ENCODE results near the gene KCTD12.

The KCTD12 gene

GRCh38 chr13:76872675-76873074, 13.5 kb downstream of the KCTD12 start:
- Histone ChIP-seq H3K4me3 (ENCODE audit: low read depth, low read length) (no peak overlapping the region), H3K79me2 (no peaks in the 10 kb centered on the region), H3K4me2 (ENCODE audit: low read length) (no peak overlapping the region), H3K4me1 (no peaks in the 10 kb centered on the region), H3K36me3 (ENCODE audit: control insufficient read depth, insufficient read depth, low read length) (no peaks in the 10 kb centered on the region), H3K27me3 (ENCODE audit: control insufficient read depth, insufficient read depth, low read length) (no peaks in the 10 kb centered on the region), H3K27ac (no peak overlapping the region), H3K9ac (no peak overlapping the region), H3K9me3 (ENCODE audit: control insufficient read depth, low read length) (no peaks in the 10 kb centered on the region), H2AFZ (no peak overlapping the region)
- no peak for TF ChIP-seq CTCF (IDR thresholded peaks at IDR 0.05)

- Histone ChIP-seq H3K79me2 (no peaks in the 10 kb centered on the region), H3K9ac (no peak overlapping the region), H3K27ac (no peak overlapping the region), H3K27me3 (ENCODE audit: control insufficient read depth, insufficient read depth, low read length) (no peaks in the 10 kb centered on the region), H3K4me2 (ENCODE audit: low read length) (no peak overlapping the region), H3K4me3 (ENCODE audit: low read depth, low read length) (no peak overlapping the region), H3K4me1 (no peaks in the 10 kb centered on the region), H2AFZ (no peak overlapping the region), H3K9me3 (ENCODE audit: control insufficient read depth, low read length) (no peaks in the 10 kb centered on the region), H3K36me3 (ENCODE audit: control insufficient read depth, insufficient read depth, low read length) (no peaks in the 10 kb centered on the region)
- no peak for TF ChIP-seq CTCF (IDR thresholded peaks at IDR 0.05)
Measured at GRCh38 chr13:76871432-76871831, 14.8 kb downstream of the KCTD12 start.

DNA sequence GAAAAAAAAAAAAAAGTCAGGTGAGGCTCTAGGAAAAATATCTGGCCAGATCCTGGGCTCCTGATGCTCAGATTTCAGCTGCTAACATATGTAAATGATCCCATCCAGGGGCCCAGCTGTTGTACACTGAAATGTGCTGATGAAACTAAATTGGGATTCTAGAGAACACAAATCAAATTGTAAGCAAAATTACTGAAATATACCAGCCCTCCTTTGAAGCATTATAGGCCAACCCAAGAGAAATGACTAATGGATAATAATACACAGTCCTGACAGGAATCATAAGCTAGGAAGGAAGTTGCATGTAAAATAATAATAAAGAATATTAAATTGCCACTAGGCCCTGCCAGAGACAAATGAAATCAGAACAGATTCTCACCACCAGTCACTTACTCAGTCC, 17.8 kb downstream of the KCTD12 start:
- H3K27ac ChIP-seq = no peak overlapping the region
- no peaks in the 10 kb centered on the region for H3K79me2 ChIP-seq
- no peaks in the 10 kb centered on the region for H3K4me1 ChIP-seq
- TF ChIP-seq CTCF (IDR thresholded peaks at IDR 0.05) = no peak
- H3K9me3 ChIP-seq (ENCODE audit: control insufficient read depth, low read length) = no peaks in the 10 kb centered on the region
- H3K4me2 ChIP-seq (ENCODE audit: low read length) = no peak overlapping the region
- no peaks in the 10 kb centered on the region for H3K27me3 ChIP-seq (ENCODE audit: control insufficient read depth, insufficient read depth, low read length)
- no peak overlapping the region for H3K4me3 ChIP-seq (ENCODE audit: low read depth, low read length)
- no peak overlapping the region for H2AFZ ChIP-seq
- no peaks in the 10 kb centered on the region for H3K36me3 ChIP-seq (ENCODE audit: control insufficient read depth, insufficient read depth, low read length)
- no peak overlapping the region for H3K9ac ChIP-seq

DNA sequence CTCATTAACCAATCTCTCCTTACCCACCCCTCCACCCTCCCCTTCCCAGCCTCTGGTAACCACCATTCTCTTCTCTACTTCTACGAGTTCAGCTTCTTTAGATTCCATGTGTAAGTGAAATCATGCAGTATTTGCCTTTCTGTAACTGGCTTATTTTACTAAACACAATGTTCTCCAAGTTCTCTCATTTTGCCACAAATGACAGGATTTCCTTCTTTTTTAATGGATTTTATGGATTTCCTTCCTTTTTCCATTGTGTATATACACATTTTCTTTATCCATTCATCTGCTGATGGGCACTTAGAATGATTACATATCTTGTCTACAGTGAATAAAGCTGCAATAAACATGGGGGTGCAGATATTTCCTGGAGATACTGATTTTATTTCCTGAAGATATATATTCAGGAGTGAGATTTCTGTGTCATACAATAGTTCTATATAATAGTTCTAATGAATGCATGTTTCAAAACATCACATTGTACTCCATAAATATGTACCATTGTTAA, 20.2 kb downstream of the KCTD12 start:
- no peak for TF ChIP-seq CTCF (IDR thresholded peaks at IDR 0.05)
- no peaks in the 10 kb centered on the region for H3K27me3 ChIP-seq (ENCODE audit: control insufficient read depth, insufficient read depth, low read length)
- H3K4me2 ChIP-seq (ENCODE audit: low read length) = no peak overlapping the region
- H3K4me3 ChIP-seq (ENCODE audit: low read depth, low read length) = no peak overlapping the region
- no peak overlapping the region for H2AFZ ChIP-seq
- H3K9ac ChIP-seq = no peak overlapping the region
- no peaks in the 10 kb centered on the region for H3K36me3 ChIP-seq (ENCODE audit: control insufficient read depth, insufficient read depth, low read length)
- H3K9me3 ChIP-seq (ENCODE audit: control insufficient read depth, low read length) = no peaks in the 10 kb centered on the region
- no peaks in the 10 kb centered on the region for H3K79me2 ChIP-seq
- H3K4me1 ChIP-seq = no peaks in the 10 kb centered on the region
- no peak overlapping the region for H3K27ac ChIP-seq

GRCh38 chr13:76865109-76865508, 21.1 kb downstream of the KCTD12 start:
- no peak for TF ChIP-seq CTCF (IDR thresholded peaks at IDR 0.05)
- Histone ChIP-seq H3K27me3 (ENCODE audit: control insufficient read depth, insufficient read depth, low read length) (no peaks in the 10 kb centered on the region), H2AFZ (no peak overlapping the region), H3K36me3 (ENCODE audit: control insufficient read depth, insufficient read depth, low read length) (no peaks in the 10 kb centered on the region), H3K79me2 (no peaks in the 10 kb centered on the region), H3K27ac (no peak overlapping the region), H3K4me1 (no peaks in the 10 kb centered on the region), H3K4me3 (ENCODE audit: low read depth, low read length) (no peak overlapping the region), H3K9ac (no peak overlapping the region), H3K9me3 (ENCODE audit: control insufficient read depth, low read length) (no peaks in the 10 kb centered on the region), H3K4me2 (ENCODE audit: low read length) (no peak overlapping the region)
